Smooth muscle cell (in vitro differentiated cells): ENCODE data around the gene GP5. TPM values are rescaled to one million over a fixed set of nuclear protein-coding genes. Genes with fewer than 3 reads are reported as not detected.

Experiments used
- DNase-seq: peaks from one replicate; lab custom pipeline; 2025; ENCODE audit not compliant: unreplicated experiment; lab: John Stamatoyannopoulos, UW
- H2AFZ ChIP-seq: fragments of 200-600 bp; sonication (generic); 2 replicates; pipeline ENCODE4 v1.6.0; 2016; ENCODE audit warnings: antibody characterized with exemption, low read depth, mild to moderate bottlenecking
- H3F3A ChIP-seq: fragments of 200-600 bp; sonication (generic); 2 replicates; pipeline ENCODE4 v1.6.0; 2017; ENCODE audit warnings: antibody characterized with exemption, low read depth
- H3K27ac ChIP-seq: fragments of 200-600 bp; sonication (generic); 2 replicates; pipeline ENCODE4 v1.5.1; 2016; ENCODE audit warnings: low read depth, mild to moderate bottlenecking
- H3K27me3 ChIP-seq: fragments of 200-600 bp; sonication (generic); 2 replicates; pipeline ENCODE4 v1.6.1; 2016; ENCODE audit warnings: low read depth, mild to moderate bottlenecking
- H3K36me3 ChIP-seq: fragments of 200-600 bp; sonication (generic); 2 replicates; pipeline ENCODE4 v1.5.1; 2016; ENCODE audit warnings: low read depth
- H3K4me1 ChIP-seq: fragments of 200-600 bp; sonication (generic); 2 replicates; pipeline ENCODE4 v1.5.1; 2016; ENCODE audit warnings: low read depth
- H3K4me2 ChIP-seq: fragments of 200-600 bp; sonication (generic); 2 replicates; pipeline ENCODE4 v1.6.0; 2016; ENCODE audit warnings: mild to moderate bottlenecking
- H3K4me3 ChIP-seq: fragments of 200-600 bp; sonication (generic); 2 replicates; pipeline ENCODE4 v1.5.1; 2016; ENCODE audit warnings: mild to moderate bottlenecking
- H3K79me2 ChIP-seq: fragments of 200-600 bp; sonication (generic); 2 replicates; pipeline ENCODE4 v1.6.0; 2016; ENCODE audit warnings: low read depth, mild to moderate bottlenecking
- H3K9ac ChIP-seq: fragments of 200-600 bp; sonication (generic); 2 replicates; pipeline ENCODE4 v1.6.0; 2016; ENCODE audit warnings: low read depth
- H3K9me3 ChIP-seq: fragments of 200-600 bp; sonication (generic); replicated peaks from 2 replicates; pipeline ENCODE4 v1.5.1; 2016; ENCODE audit warnings: low read depth
- H4K20me1 ChIP-seq: fragments of 200-600 bp; sonication (generic); 2 replicates; pipeline ENCODE4 v1.6.0; 2016; ENCODE audit warnings: low read depth
- CTCF ChIP-seq: fragments of 200-600 bp; sonication (generic); IDR thresholded peaks from 2 replicates; pipeline ENCODE4 v1.5.1; 2017; ENCODE audit warnings: borderline replicate concordance, mild to moderate bottlenecking, antibody characterized with exemption; ENCODE audit not compliant: insufficient read depth, poor library complexity, severe bottlenecking
- WGBS: methylation state at CpG from one replicate; pipeline ENCODE4 v1.1.7; 2016; ENCODE audit warnings: low lambda C conversion rate; 5-methylcytosine and 5-hydroxymethylcytosine counted together
- polyA plus RNA-seq: library from polyadenylated mRNA; unstranded; fragments of >200 nt; fragmentation: Nextera tagmentation; extraction: Ambion mirVana; gene quantifications from 2 replicates; pipeline ENCODE4 v1.2.1, GENCODE V29; 2016
- total RNA-seq: library from RNA; depleted of rRNA; stranded (reverse); fragments of >200 nt; gene quantifications from 2 replicates; pipeline ENCODE4 v1.2.3, GENCODE V29; 2014

Gene GP5
- total and polyA plus RNA-seq, 2 experiments from 2014 or later, result not detected

- no peak for DNase-seq
- Histone ChIP-seq H3K79me2 (no peaks in the 10 kb centered on the region), H4K20me1 (no peaks in the 10 kb centered on the region), H2AFZ (no peak overlapping the region), H3K27me3 (no peaks in the 10 kb centered on the region), H3K27ac (no peak overlapping the region), H3K4me2 (no peak overlapping the region), H3K4me3 (no peak overlapping the region), H3K36me3 (no peaks in the 10 kb centered on the region), H3K4me1 (peaks cover 8% of the 10 kb centered on the region), H3F3A (no peaks in the 10 kb centered on the region), H3K9ac (no peak overlapping the region), H3K9me3 (peaks cover 5% of the 10 kb centered on the region)
- WGBS, result 89% methylated on average over 7 of the region's 7 CpGs
- TF ChIP-seq CTCF, result no peak
These were observed 12.4 kb downstream of the GP5 start for GRCh38 chr3:194386648-194387047.

GRCh38 chr3:194386066-194386465 is 13.0 kb downstream of the GP5 start:
- H2AFZ ChIP-seq, result no peak overlapping the region
- H4K20me1 ChIP-seq, result no peaks in the 10 kb centered on the region
- no peak overlapping the region for H3K9ac ChIP-seq
- H3K4me1 ChIP-seq, result peaks cover 8% of the 10 kb centered on the region
- no peaks in the 10 kb centered on the region for H3F3A ChIP-seq
- H3K9me3 ChIP-seq, result peaks cover 5% of the 10 kb centered on the region
- no peak overlapping the region for H3K27ac ChIP-seq
- no peaks in the 10 kb centered on the region for H3K27me3 ChIP-seq
- H3K4me2 ChIP-seq, result no peak overlapping the region
- DNase-seq, result no peak
- H3K4me3 ChIP-seq, result no peak overlapping the region
- no peak for TF ChIP-seq CTCF
- H3K36me3 ChIP-seq, result no peaks in the 10 kb centered on the region
- WGBS, result 76% methylated on average over 15 of the region's 15 CpGs
- no peaks in the 10 kb centered on the region for H3K79me2 ChIP-seq

- Histone ChIP-seq H3F3A (no peaks in the 10 kb centered on the region), H3K4me2 (no peak overlapping the region), H3K27ac (no peak overlapping the region), H3K4me3 (no peak overlapping the region), H3K36me3 (no peaks in the 10 kb centered on the region), H3K9ac (no peak overlapping the region), H3K27me3 (no peaks in the 10 kb centered on the region), H2AFZ (no peak overlapping the region), H4K20me1 (no peaks in the 10 kb centered on the region), H3K9me3 (no peaks in the 10 kb centered on the region), H3K79me2 (no peaks in the 10 kb centered on the region), H3K4me1 (peaks cover 8% of the 10 kb centered on the region)
- DNase-seq, result no peak
- TF ChIP-seq CTCF, result no peak
- WGBS, result 94% methylated on average over 12 of the region's 12 CpGs
These were observed 14.5 kb downstream of the GP5 start for GRCh38 chr3:194384569-194385001.

- TF ChIP-seq CTCF, result no peak
- H3F3A ChIP-seq, result no peaks in the 10 kb centered on the region
- no peak overlapping the region for H3K4me2 ChIP-seq
- peaks cover 8% of the 10 kb centered on the region for H3K4me1 ChIP-seq
- no peak for DNase-seq
- H3K27me3 ChIP-seq, result no peaks in the 10 kb centered on the region
- no peaks in the 10 kb centered on the region for H3K79me2 ChIP-seq
- no peak overlapping the region for H2AFZ ChIP-seq
- no peaks in the 10 kb centered on the region for H3K36me3 ChIP-seq
- H3K27ac ChIP-seq, result no peak overlapping the region
- H3K9me3 ChIP-seq, result no peaks in the 10 kb centered on the region
- no peaks in the 10 kb centered on the region for H4K20me1 ChIP-seq
- WGBS, result 89% methylated on average over 6 of the region's 6 CpGs
- no peak overlapping the region for H3K9ac ChIP-seq
- H3K4me3 ChIP-seq, result no peak overlapping the region
These were observed 14.9 kb downstream of the GP5 start for GRCh38 chr3:194384156-194384555.
